Endothelial cell of umbilical vein (primary cell): ENCODE measurements around the gene RPL5. TPM values are rescaled to one million over a fixed set of nuclear protein-coding genes. Genes with fewer than 3 reads are reported as not detected.

Experiments
- BruUV-seq: library from RNA; stranded (reverse); fragments of 400-500 nt; replicated peaks from 2 replicates; lab custom pipeline; 2021; lab: Mats Ljungman, UMichigan
- CTCF ChIA-PET: fragments of 300-600, 350-600 bp; sonication (Branson Sonifier 250); formaldehyde crosslinking; loops from one replicate; lab custom pipeline; 2021; ENCODE audit warnings: antibody characterized with exemption, inconsistent platforms; lab: Charles Lee
- POLR2A ChIA-PET: fragments of 300-600, 350-600 bp; sonication (Branson Sonifier 250); formaldehyde crosslinking; loops from one replicate; lab custom pipeline; 2021; ENCODE audit warnings: antibody characterized with exemption, inconsistent platforms; lab: Charles Lee
- DNase-seq: peaks from one replicate; pipeline ENCODE4 v3.0.0-alpha.2; 2011; ENCODE audit warnings: low read depth, low spot score
- FAIRE-seq: peaks from 2 replicates; lab custom pipeline; 2011; peaks lifted over from hg19 to GRCh38; lab: Jason Lieb, UNC
- H2AFZ ChIP-seq: 2 replicates; pipeline ENCODE4 v1.6.0; 2012; ENCODE audit warnings: low read depth, low read length, control low read depth, inconsistent platforms
- H3K27ac ChIP-seq: 2 replicates; pipeline ENCODE4 v1.5.1; 2011; ENCODE audit warnings: low read depth, mild to moderate bottlenecking, control low read depth, low read length, moderate library complexity; ENCODE audit not compliant: insufficient read depth
- H3K27me3 ChIP-seq, 2 experiments: 2 replicates each; pipeline versions ENCODE4 v1.6.0 to v1.6.1; 2011; ENCODE audit warnings: low read length in 2 of 2, mixed read lengths in 1 of 2; ENCODE audit not compliant: control insufficient read depth in 2 of 2, insufficient read depth in 2 of 2
- H3K36me3 ChIP-seq, 2 experiments: 2 replicates in 1 of 2; 3 replicates in 1 of 2; pipeline ENCODE4 v1.5.1; 2011; ENCODE audit warnings: low read length in 2 of 2, mild to moderate bottlenecking in 1 of 2, moderate library complexity in 1 of 2; ENCODE audit not compliant: control insufficient read depth in 2 of 2, insufficient read depth in 2 of 2; ENCODE audit errors: extremely low read depth in 1 of 2
- H3K4me1 ChIP-seq: 3 replicates; pipeline ENCODE4 v1.5.1; 2011; ENCODE audit warnings: mild to moderate bottlenecking, low read length; ENCODE audit not compliant: control insufficient read depth, insufficient read depth; ENCODE audit errors: extremely low read depth
- H3K4me2 ChIP-seq: 2 replicates; pipeline ENCODE4 v1.6.1; 2011; ENCODE audit warnings: low read length, control low read depth, mixed read lengths; ENCODE audit not compliant: insufficient read depth
- H3K4me3 ChIP-seq, 3 experiments: fragments of 200-600 bp in 1 of 3; sonication (generic), shearing (Covaris generic) in 1 of 3; replicated peaks in 1 of 3; 2 replicates each; pipeline ENCODE4 v1.5.1; 2011 to 2016; ENCODE audit warnings: control low read depth in 3 of 3, low read length in 3 of 3, mild to moderate bottlenecking in 2 of 3, inconsistent platforms in 1 of 3, low read depth in 1 of 3, moderate library complexity in 1 of 3; ENCODE audit not compliant: insufficient read depth in 1 of 3
- H3K79me2 ChIP-seq: 2 replicates; pipeline ENCODE4 v1.6.0; 2012; ENCODE audit warnings: low read length, inconsistent platforms; ENCODE audit not compliant: control insufficient read depth, insufficient read depth
- H3K9ac ChIP-seq: replicated peaks from 2 replicates; pipeline ENCODE3; 2011; ENCODE audit warnings: low read length, control low read depth; ENCODE audit not compliant: insufficient read depth; ENCODE audit errors: extremely low read depth
- H3K9me1 ChIP-seq: replicated peaks from 3 replicates; pipeline ENCODE4 v1.6.0; 2011; ENCODE audit warnings: mild to moderate bottlenecking, low read length; ENCODE audit not compliant: control insufficient read depth, insufficient read depth; ENCODE audit errors: extremely low read depth
- H3K9me3 ChIP-seq: replicated peaks from 2 replicates; pipeline ENCODE4 v1.5.1; 2012; ENCODE audit warnings: low read length, inconsistent platforms; ENCODE audit not compliant: control insufficient read depth, insufficient read depth
- H4K20me1 ChIP-seq: replicated peaks from 2 replicates; pipeline ENCODE3; 2011; ENCODE audit warnings: mild to moderate bottlenecking, low read length; ENCODE audit not compliant: control insufficient read depth, insufficient read depth; ENCODE audit errors: extremely low read depth
- CTCF ChIP-seq, 2 donors: IDR thresholded peaks; 1 replicate in 1 of 2; 2 replicates in 1 of 2; pipeline ENCODE4 v1.5.1; 2011; ENCODE audit warnings: low read length in 2 of 2, mild to moderate bottlenecking in 2 of 2, moderate library complexity in 2 of 2, control low read depth in 1 of 2, inconsistent platforms in 1 of 2, low read depth in 1 of 2; ENCODE audit not compliant: insufficient read depth in 1 of 2; ENCODE audit errors: extremely low read depth in 1 of 2
- EZH2 ChIP-seq: IDR thresholded peaks from 2 replicates; pipeline ENCODE4 v1.6.1; 2012; ENCODE audit warnings: borderline replicate concordance, low read depth, mild to moderate bottlenecking, moderate library complexity, low read length, inconsistent platforms; ENCODE audit not compliant: severe bottlenecking
- FOS ChIP-seq: IDR thresholded peaks from 2 replicates; pipeline ENCODE4 v1.6.1; 2011; ENCODE audit warnings: mild to moderate bottlenecking, low read length, moderate library complexity, borderline replicate concordance; ENCODE audit not compliant: insufficient read depth
- GATA2 ChIP-seq: IDR thresholded peaks from 2 replicates; pipeline ENCODE4 v1.7.0; 2011; ENCODE audit warnings: low read depth, mild to moderate bottlenecking, moderate library complexity, mixed read lengths, low read length; ENCODE audit not compliant: insufficient read length, insufficient read depth
- JUN ChIP-seq: IDR thresholded peaks from 2 replicates; pipeline ENCODE4 v1.6.1; 2011; ENCODE audit warnings: borderline replicate concordance, low read depth; ENCODE audit not compliant: insufficient read length, insufficient read depth
- MAX ChIP-seq: IDR thresholded peaks from 2 replicates; pipeline ENCODE4 v1.6.1; 2011; ENCODE audit not compliant: insufficient read depth, insufficient read length
- MYC ChIP-seq: IDR thresholded peaks from one replicate; pipeline ENCODE4 v1.6.1; 2011; ENCODE audit warnings: mild to moderate bottlenecking, low read depth, low read length
- POLR2A ChIP-seq: IDR thresholded peaks from 2 replicates; pipeline ENCODE4 v1.6.1; 2012; ENCODE audit warnings: low read depth, mild to moderate bottlenecking, control low read depth, low read length
- POLR2AphosphoS5 ChIP-seq: IDR thresholded peaks from 2 replicates; pipeline ENCODE4 v1.6.1; 2012; ENCODE audit warnings: low read depth, mild to moderate bottlenecking, control low read depth, low read length, moderate library complexity; ENCODE audit not compliant: insufficient read depth
- dilution Hi-C: fragments of 300-500 bp; cut with MboI; formaldehyde crosslinking; loops from one replicate; pipeline ENCODE4 v1.15.0; 2019; ENCODE audit warnings: low sequenced_read_pairs; ENCODE audit not compliant: extremely low pct_ligation_motif_present
- intact Hi-C: fragments of 100-400 bp; cut with micrococcal nuclease; formaldehyde crosslinking; loops from one replicate; pipeline ENCODE4 v1.10.0; 2022
- polyA plus RNA-seq, 4 experiments: library from polyadenylated mRNA; depleted of rRNA in 3 of 4; stranded (reverse) in 3 of 4; unstranded in 1 of 4; fragments of >200 nt; gene quantifications; 2 replicates each; pipeline versions ENCODE4 v1.2.1 to v1.2.3, GENCODE V29; 2011 to 2012; ENCODE audit warnings: missing spikeins in 1 of 4
- total RNA-seq: library from RNA; stranded (reverse); gene quantifications from 2 replicates; pipeline ENCODE4 v1.2.3, GENCODE V29; 2021

RPL5 gene
- total and polyA plus RNA-seq, 2 donors (not counting 3 experiments of a cell fraction or from before 2014, with no cell fraction given): 1,109 to 1,237 TPM

GRCh38 chr1:92786111-92786901 is 45.5 kb upstream of the RPL5 start:
- Histone ChIP-seq H3K4me2 (peak overlapping the region; percentile 97), H3K27ac (no peak overlapping the region), H3K27me3 (no peaks in the 10 kb centered on the region), H3K36me3 (no peaks in the 10 kb centered on the region), H3K9me1 (no peaks in the 10 kb centered on the region), H3K4me3 (peak overlapping the region in 2 of 3 experiments; percentile 73 to 77), H4K20me1 (no peaks in the 10 kb centered on the region), H2AFZ (no peak overlapping the region), H3K79me2 (peaks cover 19% of the 10 kb centered on the region), H3K9me3 (no peaks in the 10 kb centered on the region), H3K9ac (no peak overlapping the region), H3K4me1 (peaks cover 3% of the 10 kb centered on the region)
- ChIA-PET CTCF (interaction anchor here (1.1 to 4.8 kb wide), 5 partner anchors 8 to 476 kb away, joined by 5 to 43 read pairs (median 8); partner anchors contain the start of gene RPL5), POLR2A (interaction anchor here (0.7 to 1.0 kb wide), 2 partner anchors 46 to 94 kb away, joined by 3 to 4 read pairs; partner anchors contain the start of gene RPL5)
- no peak for TF ChIP-seq GATA2
- no peak for TF ChIP-seq MYC
- no peak for TF ChIP-seq EZH2
- no peak for TF ChIP-seq POLR2AphosphoS5
- no peak for TF ChIP-seq JUN
- no peak for TF ChIP-seq POLR2A
- TF ChIP-seq CTCF (IDR thresholded peaks at IDR 0.05; ENCODE audit: extremely low read depth in 1 of 2, insufficient read depth in 1 of 2, low read depth in 1 of 2, low read length in 2 of 2): no peak
- no peak for TF ChIP-seq FOS
- TF ChIP-seq MAX: no peak
- intact Hi-C loops (loop anchor here (2.0 kb wide), 1 partner anchor 16 kb away; no protein-coding TSS in a partner anchor), dilution Hi-C loops (no loop called here)
- no peak for FAIRE-seq
- no peak for DNase-seq
- BruUV-seq: no TSS peak
